HG02623 (cell line): ENCODE results near the gene GLT6D1.
"Not testable (repeated sequence)": the region's sequence is repeated elsewhere in the genome, so short reads cannot be mapped to it uniquely, and the experiment has no call there.

ENCODE experiments used
- ATAC-seq: cut with Tn5 transposase; IDR thresholded peaks from one replicate; pipeline ENCODE4 v1.9.1; 2021; ENCODE audit warnings: moderate library complexity; ENCODE audit not compliant: unreplicated experiment

Gene GLT6D1

DNA sequence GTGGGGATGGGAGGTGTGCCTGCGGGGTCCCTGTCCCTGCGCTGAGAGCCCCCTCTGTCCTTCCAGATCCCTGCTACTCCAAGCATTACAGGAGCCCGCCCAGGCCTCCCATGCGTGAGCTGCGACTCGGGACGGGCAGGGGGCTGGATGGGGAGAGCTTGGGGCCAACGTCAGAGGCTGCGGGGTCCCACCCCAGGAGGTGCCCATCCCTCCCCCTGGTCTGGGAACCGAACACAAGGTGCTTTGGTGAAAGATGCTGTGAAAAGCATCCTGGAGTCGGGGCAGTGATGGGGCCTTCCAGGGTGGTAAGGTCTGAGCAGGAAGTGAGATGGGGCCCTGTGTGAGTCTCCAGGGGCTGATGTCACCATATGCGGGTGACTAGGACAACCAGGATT lies 26.5 kb upstream of the GLT6D1 start:
- no peak for ATAC-seq

DNA sequence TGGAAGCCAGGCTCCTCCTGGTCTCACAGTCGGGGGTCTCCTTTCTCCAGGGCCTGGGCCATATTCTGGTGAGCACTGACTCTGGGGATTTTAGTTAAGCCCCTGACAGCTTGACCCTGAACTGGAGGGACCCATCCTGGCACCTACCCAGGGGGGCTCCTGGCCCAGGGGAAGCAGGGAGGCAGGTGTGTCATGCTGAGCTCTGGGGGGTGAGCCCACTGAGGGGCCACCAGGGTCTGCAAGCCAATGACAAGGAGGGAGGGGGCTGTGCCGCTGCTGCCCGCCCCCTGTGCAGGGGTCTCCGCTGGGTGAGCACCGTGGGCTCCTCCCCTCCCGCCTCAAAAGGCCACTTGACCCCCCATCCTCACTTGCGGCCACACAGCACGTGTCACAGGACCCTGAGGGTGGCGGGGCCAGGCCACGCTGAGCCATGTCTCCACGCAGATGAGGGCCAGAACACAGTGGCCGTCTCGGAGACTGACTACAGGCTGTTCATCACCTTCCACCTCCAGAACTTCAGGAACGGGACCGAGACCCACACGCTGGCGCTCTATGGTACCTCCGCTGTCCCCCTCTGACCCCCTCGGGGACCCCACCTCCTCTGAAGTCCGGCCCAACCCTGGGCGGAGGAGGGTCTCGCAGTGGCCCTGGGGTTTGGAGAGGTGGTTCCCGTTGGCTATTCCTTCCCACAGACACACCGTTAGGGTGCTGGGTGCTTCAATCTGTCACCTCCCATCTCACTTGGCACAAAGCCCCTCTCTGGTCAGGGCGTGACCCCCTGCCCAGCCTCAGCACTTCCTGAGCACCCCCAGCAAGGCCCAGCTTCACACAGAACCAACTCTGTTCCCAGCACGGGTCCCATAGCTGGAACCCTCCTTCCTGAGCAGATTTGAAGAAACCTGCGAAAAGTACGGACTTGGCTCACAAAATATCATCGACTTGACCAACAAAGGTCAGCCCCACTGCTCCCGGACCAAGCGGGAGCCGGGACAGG lies 25.8 kb upstream of the GLT6D1 start:
- ATAC-seq, result no peak

DNA sequence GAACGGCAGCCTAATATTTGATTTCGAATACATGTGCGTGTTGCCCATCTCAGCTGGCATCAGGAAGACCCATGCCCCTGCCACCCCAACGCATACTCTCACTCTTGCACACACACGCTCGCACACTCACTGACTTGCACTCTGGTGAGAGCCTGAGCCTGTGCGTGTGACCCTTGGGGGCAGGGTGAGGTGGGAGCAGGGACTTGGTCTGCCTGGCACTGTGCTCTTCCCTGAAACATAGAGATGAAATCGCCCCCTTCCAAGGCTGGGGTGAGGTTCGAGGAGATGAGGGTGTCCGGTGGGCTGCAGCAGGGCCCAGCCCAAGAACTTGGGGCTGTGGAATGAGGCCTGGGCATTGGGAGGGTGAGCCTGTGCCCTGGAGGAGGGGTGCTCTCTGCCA lies 24.9 kb upstream of the GLT6D1 start:
- ATAC-seq, result no peak

DNA sequence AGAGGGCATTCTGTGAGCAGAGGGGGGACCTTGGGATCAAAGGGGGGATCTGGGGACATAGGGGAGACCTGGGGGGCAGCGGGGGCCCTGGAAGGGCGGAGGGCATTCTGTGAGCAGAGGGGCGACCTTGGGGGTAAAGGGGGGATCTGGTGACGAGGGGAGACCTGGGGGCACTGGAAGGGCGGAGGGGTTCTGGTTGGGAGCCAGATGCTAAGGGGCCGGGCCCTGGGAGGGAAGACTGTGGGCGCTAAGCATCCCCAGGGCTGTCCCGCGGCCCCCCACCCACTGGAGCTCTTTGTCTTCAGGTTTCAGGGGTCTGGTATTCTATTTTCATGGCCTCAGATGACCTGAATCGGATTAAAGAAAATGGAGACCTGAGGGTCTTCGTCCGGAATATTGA lies 24.5 kb upstream of the GLT6D1 start:
- ATAC-seq, result no peak

DNA sequence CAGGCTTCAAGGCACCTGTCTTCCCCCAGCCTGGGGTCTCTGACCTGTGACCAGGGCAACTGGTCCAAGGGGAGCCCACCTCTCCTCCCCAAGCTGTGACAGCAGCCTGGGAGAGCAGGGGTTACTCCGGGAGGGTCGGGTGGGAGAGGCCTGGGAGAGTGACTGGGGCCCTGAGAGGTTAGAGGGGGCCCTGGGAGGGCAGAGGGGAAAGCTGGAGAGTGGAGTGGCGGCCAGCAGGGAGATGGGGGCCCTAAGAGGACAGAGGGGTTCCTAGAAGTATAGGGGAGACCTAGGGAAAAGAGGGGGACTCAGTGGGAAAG lies 24.1 kb upstream of the GLT6D1 start:
- ATAC-seq, result no peak

DNA sequence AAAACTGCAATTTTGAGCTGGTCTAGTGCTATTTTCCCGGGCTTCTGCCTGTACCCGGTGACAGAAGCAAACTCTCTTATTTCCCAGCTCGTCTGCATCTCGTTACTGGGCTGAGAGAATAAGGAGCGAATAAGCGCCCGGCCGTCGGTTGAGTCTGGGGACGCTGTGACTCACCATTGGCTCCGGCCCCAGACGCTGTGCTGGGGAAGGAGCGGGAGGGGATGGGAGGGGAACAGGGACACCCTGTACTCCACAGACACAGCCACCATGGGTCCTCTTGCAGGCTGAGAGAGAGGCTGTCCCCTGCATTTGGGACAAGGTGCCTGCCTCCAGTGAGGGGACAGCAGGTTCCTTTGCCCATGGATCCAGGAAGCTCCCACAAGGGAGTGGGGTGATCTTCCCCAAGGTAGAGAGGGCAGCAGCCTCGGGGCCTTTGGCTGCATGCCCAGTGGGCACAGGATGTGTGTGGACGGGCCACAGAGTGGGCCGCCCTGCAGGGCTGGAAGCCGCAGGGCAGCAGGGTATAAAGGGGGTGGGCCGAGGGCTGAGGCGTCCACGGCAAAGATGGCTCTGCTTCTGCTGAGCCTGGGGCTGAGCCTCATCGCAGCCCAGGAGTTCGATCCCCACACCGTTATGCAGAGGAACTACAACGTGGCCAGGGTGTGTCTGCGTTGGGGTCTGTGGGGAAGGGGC lies 23.6 kb upstream of the GLT6D1 start, which contains the start of gene LCN9:
TSS of gene LCN9 (plus strand) at position 552 of the 693 bp plus-strand sequence. CDS start at position 565, 13 bp downstream.
- no peak for ATAC-seq

DNA sequence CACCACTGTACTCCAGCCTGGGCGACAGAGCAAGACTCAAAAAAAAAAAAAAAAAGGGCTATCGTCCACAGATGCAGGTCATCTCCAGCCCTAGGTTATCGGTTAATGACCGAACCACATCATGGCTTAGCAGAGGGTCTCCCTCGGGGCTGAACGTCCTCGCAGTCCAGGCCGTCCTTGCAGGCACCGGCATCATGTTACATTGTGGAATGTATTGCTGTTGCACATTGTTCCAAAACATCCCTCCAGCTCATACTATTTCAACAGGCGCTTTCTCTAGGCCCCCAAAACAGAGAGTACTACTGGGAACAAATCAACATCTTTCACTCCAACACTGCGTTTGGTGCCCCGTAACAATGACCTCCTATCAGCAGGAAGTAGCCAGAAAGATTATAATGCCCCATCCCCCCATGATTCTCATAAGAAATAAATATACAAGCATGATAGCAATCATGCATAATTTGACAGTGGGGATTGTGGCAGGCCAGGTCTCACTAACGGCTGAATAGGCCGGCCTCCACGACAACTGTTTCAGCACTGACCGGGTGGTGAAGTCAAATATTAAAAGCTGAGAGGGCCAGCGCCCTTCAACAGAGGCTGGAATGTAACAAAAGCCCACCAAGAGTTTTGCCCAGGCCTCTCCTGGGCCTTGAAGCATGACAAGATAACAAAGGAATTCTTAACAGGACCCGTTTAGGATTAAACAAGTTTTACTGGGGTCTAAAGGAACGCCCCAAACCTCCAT lies 22.6 kb upstream of the GLT6D1 start:
- no peak for ATAC-seq

DNA sequence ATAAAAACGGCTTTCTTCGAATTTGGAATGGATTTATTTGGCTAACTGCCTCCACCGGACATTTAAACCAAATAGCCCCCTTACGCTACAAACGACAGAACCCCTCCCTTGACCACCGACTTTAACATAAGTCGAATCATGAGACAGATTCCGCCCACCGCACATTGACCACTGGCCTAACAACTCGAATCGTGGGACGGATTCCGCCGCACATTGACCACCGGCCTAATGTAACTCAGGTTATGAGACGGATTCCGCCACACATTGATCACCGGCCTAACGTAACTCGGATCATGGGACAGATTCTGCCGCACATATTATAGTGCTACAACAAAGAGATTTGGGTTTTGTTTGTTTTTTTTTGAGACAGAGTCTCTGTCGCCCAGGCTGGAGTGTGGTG lies 21.1 kb upstream of the GLT6D1 start:
- no peak for ATAC-seq

DNA sequence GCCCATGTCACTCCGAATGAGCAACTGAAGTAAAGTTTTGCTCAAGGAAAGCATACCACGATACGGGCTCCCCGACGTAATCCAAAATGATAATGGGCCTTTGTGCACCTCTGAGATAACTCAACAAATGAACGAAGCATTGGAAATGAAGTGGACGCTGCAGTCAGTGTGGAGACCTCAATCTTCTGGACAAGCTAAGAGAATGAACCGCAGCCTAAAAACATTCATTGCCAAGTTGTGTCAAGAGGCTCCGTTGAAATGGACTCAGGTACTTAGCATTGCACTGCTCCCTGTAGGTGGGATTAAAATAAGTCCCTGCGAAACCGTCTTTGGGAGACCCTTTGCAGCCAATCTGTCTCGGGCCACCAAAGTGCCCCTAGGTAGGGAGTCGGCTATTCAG lies 19.9 kb upstream of the GLT6D1 start:
- no peak for ATAC-seq

DNA sequence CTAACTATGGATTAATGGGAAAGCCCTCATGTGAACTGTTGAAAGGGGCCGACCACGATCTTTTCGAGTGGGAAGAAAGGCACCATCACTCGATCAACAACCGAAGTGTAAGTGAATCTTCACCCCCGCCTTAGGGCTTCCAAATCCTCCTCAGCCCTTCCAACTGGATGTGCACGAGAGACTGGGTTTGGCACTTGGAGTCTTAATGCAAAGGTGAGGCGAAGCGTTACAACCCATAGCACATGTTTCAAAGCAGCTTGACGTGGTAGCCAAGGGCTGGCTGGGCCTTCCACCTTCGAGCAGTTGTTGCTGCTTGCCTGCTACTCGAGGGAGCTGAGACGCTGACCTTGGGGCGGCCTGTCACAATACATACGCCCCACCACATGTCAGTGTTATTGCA lies 18.1 kb upstream of the GLT6D1 start:
- ATAC-seq, result no peak

DNA sequence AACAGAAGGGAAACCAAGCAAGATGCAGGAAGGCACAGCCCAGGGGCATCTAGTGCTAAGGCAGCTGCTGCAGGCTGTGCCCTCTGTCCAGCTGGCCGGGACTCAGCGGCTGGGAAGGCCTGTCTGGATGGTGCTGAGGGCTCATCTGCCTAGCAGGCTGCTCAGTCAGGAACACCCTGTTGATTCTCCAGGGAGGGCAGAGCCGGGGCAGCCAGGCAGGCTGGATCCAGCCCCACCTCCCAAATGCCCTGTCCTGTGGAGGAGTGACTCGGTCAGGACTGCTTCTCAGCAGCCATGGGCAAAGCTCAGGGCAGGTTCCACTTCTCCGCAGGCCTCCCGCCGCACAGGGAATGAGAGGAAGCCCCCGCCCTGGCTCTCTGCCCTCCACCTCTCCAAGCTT lies 16.0 kb upstream of the GLT6D1 start:
- no peak for ATAC-seq

DNA sequence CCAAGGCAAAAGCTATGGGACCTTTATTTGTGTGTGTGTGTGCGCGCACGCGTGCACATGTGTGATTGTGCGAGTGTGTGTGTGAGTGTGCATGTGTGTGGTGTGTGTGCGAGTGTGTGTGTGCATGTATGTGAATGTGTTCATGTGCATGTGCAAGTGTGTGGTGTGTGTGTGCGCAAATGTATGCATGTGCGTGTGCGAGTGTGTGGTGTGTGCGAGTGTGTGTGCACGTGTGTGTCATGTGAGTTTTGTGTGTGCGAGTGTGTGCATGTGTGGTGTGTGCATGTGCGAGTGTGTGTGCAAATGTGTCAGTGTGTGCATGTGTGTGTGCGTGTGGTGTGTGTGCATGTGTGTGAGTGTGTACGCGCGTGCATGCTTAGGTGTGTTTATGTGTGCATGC lies 11.1 kb upstream of the GLT6D1 start:
- ATAC-seq, result no peak

DNA sequence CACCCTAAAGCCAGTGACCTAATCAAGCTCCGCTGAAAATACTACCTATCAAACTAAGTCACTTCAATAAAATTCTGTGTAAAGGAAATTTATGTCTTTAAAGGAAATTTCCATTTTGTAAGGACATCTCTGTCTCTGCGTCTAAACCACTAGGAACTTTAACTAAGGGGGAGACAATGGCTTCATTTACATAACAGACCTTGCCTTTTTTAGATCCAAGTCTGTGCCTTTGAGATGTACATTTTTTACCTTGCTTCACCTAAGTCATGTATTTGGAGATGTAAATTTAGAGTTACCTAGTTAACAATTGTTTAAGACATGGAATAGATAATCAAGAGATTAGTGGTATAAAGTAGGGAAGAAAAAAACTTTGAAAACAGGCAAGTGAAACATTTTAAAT lies 10.2 kb upstream of the GLT6D1 start:
- no peak for ATAC-seq

DNA sequence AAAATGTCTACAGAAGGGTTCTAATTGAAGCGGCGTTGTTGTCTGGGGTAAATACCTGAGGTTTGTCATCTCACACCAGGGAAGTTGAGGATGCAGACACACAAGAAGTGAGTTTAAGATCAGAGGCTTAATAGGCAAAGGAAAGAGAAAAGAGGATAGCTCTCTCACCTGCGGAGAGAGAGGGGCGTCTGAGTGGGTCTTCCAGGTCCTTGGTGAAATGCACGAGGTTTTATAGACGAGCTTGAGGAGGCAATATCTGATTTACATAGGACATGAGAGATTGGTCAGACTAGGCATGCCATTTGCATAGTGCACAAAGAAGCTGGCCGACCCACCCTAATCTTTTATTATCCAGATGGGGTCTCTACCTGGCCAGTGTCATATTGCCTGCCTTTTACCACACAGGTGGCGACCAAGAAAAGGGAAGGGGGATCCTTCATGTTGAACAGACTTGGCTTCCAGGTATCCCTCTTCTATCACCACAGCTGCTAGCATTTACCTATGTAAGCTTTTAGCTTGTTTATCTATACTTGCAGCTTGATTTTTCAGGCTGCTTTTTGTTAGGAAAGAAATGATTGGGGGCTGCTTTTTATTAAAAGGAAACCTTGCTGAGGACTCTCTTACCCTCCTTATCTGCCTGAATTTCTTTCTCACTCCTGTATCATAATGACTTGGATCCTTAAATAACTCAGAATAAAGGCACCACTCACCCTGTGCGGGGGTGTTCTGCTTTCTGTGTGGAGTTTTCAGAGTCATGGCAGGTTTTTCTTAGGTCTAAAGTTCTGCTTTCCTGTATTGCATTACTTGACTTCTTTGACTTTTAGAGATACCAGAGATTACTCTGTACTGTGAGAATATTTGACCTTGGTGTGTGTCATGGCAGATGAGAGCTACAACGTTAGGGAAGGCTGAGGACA lies 9.4 kb upstream of the GLT6D1 start:
- ATAC-seq, result no peak

DNA sequence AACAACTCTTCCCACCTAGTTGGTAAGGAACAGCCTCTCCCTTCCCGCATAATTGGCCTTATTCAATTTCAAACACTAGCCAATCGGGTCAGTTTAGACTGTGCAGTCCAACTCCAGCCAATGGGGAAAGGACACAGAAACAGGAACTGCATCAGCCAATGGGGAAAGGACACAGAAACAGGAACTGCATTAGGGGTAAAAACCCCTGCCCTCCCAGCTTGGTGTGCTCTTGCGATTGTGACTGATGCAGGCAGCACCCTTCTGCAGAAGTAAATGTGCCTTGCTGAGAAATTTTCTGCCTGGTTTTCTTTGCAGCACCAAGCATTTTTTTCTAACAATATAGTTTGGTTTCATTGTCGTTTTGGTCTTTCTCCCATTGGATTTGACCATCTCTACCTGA lies 8.5 kb upstream of the GLT6D1 start:
- ATAC-seq, result no peak

DNA sequence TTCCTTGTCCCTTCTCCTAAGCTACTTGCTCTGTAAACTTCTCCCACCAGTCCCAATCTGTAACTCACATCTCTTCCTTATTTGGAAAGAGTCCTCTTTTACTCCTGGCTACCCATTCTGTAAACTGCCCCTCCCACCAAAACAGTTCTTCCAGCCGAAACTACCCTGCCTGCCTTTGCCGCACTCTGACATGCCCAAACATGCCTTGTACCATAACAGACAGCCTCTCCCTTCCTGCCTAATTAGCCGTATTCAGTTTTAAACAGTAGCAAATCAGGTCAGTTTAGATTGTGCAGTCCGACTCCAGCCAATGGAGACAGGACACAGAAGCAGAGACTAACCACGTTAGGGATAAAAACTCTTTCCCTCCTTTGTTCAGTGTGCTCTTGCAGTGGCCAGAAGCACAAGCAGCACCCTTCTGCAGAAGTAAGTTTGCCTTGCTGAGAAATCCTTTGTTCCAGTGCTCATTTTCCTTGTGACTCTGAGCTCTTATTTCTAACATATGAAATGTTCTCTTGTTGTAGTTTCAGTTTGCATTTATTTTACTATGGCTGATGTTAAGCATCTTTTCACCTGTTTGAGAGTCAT lies 5.4 kb upstream of the GLT6D1 start:
- no peak for ATAC-seq

DNA sequence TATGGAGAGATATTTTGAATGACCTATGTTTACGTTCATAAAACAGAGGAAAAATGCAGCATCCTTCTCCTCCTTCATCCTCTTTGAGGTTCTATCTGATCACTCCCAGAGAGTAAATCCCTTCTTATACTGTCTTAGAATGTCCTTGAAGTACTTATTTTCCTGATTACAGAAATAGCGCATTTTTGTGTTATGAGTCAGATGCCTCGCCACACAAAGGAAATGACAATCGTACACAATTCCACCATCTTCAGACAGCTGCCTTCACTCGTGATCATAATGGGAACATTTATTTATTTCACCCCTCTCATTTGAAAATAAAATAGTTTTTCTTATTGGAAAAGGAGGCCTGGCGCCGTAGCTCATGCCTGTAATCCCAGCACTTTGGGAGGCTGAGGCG lies 2.4 kb upstream of the GLT6D1 start:
- ATAC-seq, result no peak

DNA sequence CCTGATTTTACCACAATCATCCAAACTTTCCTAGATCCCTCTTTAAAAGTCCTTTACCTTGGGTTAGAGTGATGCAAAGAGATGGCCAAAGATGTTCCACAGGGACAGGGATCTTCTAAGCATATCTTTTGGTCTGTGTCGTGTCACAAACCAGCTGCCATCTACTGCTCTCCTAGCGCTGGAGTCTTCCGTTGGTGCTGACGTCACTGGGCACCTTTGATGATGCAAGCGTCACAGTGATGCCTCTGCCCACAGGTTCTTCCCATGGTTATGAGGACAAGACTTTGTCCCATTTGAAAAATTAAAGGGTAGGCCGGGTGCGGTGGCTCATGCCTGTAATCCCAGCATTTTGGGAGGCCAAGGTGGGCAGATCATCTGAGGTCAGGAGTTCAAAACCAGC lies 1.7 kb upstream of the GLT6D1 start:
- ATAC-seq, result no peak

DNA sequence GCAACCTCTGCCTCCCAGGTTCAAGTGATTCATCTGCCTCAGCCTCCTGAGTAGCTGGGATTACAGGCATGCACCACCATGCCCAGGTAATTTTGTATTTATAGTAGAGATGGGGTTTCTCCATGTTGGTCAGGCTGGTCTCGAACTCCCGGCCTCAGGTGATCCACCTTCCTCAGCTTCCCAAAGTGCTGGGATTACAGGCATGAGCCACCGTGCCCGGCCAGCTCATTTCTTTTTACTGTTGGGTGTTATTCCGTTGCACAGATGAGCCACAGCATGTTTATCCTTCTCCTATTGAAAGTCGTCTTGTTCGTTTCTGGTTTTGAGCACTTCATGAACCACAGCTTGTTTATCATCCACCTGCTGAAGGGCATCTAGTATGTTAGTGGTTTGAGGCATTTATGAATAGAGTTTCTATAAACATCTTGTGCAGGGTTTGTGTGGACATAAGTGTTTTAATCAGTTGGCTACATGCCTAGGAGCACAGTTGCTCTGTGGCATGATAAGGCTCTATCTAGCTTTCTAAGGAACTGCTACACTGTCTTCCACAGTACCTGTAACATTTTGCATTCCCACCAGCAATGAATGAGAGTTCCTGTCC lies 2.3 kb downstream of the GLT6D1 start:
- not testable (repeated sequence) for ATAC-seq

DNA sequence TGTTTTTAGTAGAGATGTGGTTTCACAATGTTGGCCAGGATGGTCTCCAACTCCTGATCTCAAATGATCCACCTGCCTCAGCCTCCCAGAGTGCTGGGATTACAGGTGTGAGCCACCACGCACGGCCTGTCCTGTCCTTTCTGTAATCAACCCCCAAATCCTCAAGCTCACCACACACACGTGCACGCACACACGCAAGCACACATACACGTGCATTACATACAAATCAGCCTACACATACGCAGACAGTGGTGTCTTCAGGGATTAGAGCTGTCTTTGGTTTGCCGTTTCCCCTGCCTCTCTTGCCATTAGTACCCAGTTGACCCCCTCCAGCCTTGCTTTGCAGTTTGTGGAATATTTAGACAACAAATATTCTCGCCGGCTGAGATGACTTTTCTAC lies 6.5 kb downstream of the GLT6D1 start:
- no peak for ATAC-seq
